SK-N-SH (cell line): ENCODE data around the gene GSE1. TPM values are rescaled to one million over a fixed set of nuclear protein-coding genes. Genes with fewer than 3 reads are reported as not detected.
A peak's percentile ranks its signal among the peaks of the same experiment; 100 is the strongest.

Experiments used
- CTCF ChIA-PET: fragments of 300-600, 350-600 bp; formaldehyde crosslinking; extraction: SDS; loops from one replicate; lab custom pipeline; 2021; lab: Yijun Ruan, JAX
- POLR2A ChIA-PET: fragments of 350-600 bp; sonication (Branson Sonifier 250); formaldehyde crosslinking; extraction: SDS; loops from one replicate; lab custom pipeline; 2020; ENCODE audit warnings: antibody characterized with exemption, inconsistent platforms; lab: Yijun Ruan, JAX
- DNase-seq: peaks from one replicate; pipeline ENCODE4 v3.0.0; 2012
- H2AFZ ChIP-seq: fragments of 200-600 bp; sonication (generic); 2 replicates; pipeline ENCODE4 v1.8.1; 2016; ENCODE audit warnings: antibody characterized with exemption, mild to moderate bottlenecking, low read depth
- H3F3A ChIP-seq: fragments of 200-600 bp; sonication (generic); replicated peaks from 2 replicates; pipeline ENCODE3; 2016; ENCODE audit warnings: antibody characterized with exemption, mild to moderate bottlenecking; ENCODE audit not compliant: insufficient read depth
- H3K27ac ChIP-seq, 2 experiments: fragments of 200-500 bp in 1 of 2; fragments of 200-600 bp in 1 of 2; sonication (Bioruptor generic) in 1 of 2; sonication (generic), shearing (Covaris generic) in 1 of 2; 2 replicates each; pipeline versions ENCODE4 v1.5.1 to v1.6.1; 2014 to 2016; ENCODE audit warnings: low read depth in 2 of 2, inconsistent platforms in 1 of 2, low read length in 1 of 2, mild to moderate bottlenecking in 1 of 2, mixed read lengths in 1 of 2
- H3K27me3 ChIP-seq: fragments of 200-600 bp; sonication (generic), shearing (Covaris generic); 2 replicates; pipeline ENCODE4 v1.6.1; 2016; ENCODE audit warnings: mixed run types; ENCODE audit not compliant: insufficient read depth
- H3K36me3 ChIP-seq, 2 experiments: fragments of 200-500 bp in 1 of 2; fragments of 200-600 bp in 1 of 2; sonication (Bioruptor generic) in 1 of 2; sonication (generic) in 1 of 2; replicated peaks in 1 of 2; 2 replicates each; pipeline versions ENCODE3 to v1.5.1; 2014 to 2016; ENCODE audit warnings: low read length in 1 of 2, mild to moderate bottlenecking in 1 of 2; ENCODE audit not compliant: insufficient read depth in 2 of 2, control insufficient read depth in 1 of 2
- H3K4me1 ChIP-seq, 2 experiments: fragments of 200-500 bp in 1 of 2; fragments of 200-600 bp in 1 of 2; sonication (Bioruptor generic) in 1 of 2; sonication (generic), shearing (Covaris generic) in 1 of 2; 2 replicates each; pipeline versions ENCODE4 v1.5.1 to v1.6.1; 2014 to 2016; ENCODE audit warnings: low read depth in 1 of 2, low read length in 1 of 2, mixed run types in 1 of 2; ENCODE audit not compliant: insufficient read depth in 2 of 2, control insufficient read depth in 1 of 2
- H3K4me2 ChIP-seq: fragments of 200-600 bp; sonication (generic), shearing (Covaris generic); 2 replicates; pipeline ENCODE4 v1.6.1; 2017; ENCODE audit warnings: mixed run types
- H3K4me3 ChIP-seq, 2 experiments: fragments of 200-500 bp in 1 of 2; fragments of 200-600 bp in 1 of 2; sonication (Bioruptor generic) in 1 of 2; sonication (generic), shearing (Covaris generic) in 1 of 2; 2 replicates each; pipeline versions ENCODE4 v1.5.1 to v1.8.1; 2014 to 2016; ENCODE audit warnings: low read depth in 2 of 2, inconsistent platforms in 1 of 2, low read length in 1 of 2, mild to moderate bottlenecking in 1 of 2, mixed read lengths in 1 of 2, moderate library complexity in 1 of 2
- H3K79me2 ChIP-seq: fragments of 200-600 bp; sonication (generic); 2 replicates; pipeline ENCODE4 v1.8.1; 2017; ENCODE audit warnings: mild to moderate bottlenecking; ENCODE audit not compliant: insufficient read depth
- H3K9ac ChIP-seq: fragments of 200-600 bp; sonication (generic); 2 replicates; pipeline ENCODE4 v1.6.1; 2017; ENCODE audit warnings: mixed run types
- H3K9me2 ChIP-seq: fragments of 200-600 bp; sonication (generic); 2 replicates; pipeline ENCODE4 v1.6.1; 2017; ENCODE audit warnings: mixed run types
- H3K9me3 ChIP-seq: fragments of 200-600 bp; sonication (generic); 2 replicates; pipeline ENCODE4 v1.6.1; 2017; ENCODE audit warnings: mixed run types, mild to moderate bottlenecking, moderate library complexity
- H4K20me1 ChIP-seq: fragments of 200-600 bp; sonication (generic); 2 replicates; pipeline ENCODE4 v1.6.1; 2017; ENCODE audit warnings: mild to moderate bottlenecking, mixed run types; ENCODE audit not compliant: insufficient read depth
- CHD2 ChIP-seq: fragments of 150-350 bp; IDR thresholded peaks from 2 replicates; pipeline ENCODE4 v1.6.1; 2018; ENCODE audit warnings: low read length; ENCODE audit not compliant: partially characterized antibody
- EP300 ChIP-seq, 2 experiments: IDR thresholded peaks; 2 replicates each; pipeline versions ENCODE4 v1.4.0 to v1.6.1; 2012; ENCODE audit warnings: borderline replicate concordance in 1 of 2, low read depth in 1 of 2, low read length in 1 of 2
- FOXM1 ChIP-seq: IDR thresholded peaks from 2 replicates; pipeline ENCODE4 v1.4.0; 2012; ENCODE audit warnings: low read depth, mild to moderate bottlenecking
- GATA2 ChIP-seq: sonication (generic); formaldehyde crosslinking; IDR thresholded peaks from 2 replicates; pipeline ENCODE4 v1.5.0; 2020; ENCODE audit warnings: mild to moderate bottlenecking, missing genetic modification reagents
- JUND ChIP-seq: IDR thresholded peaks from 2 replicates; pipeline ENCODE4 v1.4.0; 2012
- MXI1 ChIP-seq: IDR thresholded peaks from 2 replicates; pipeline ENCODE4 v1.6.1; 2012; ENCODE audit warnings: mild to moderate bottlenecking, low read depth, low read length, improper control_type of control experiment
- NFIC ChIP-seq: IDR thresholded peaks from 2 replicates; pipeline ENCODE4 v1.4.0; 2012; ENCODE audit warnings: borderline replicate concordance
- NRF1 ChIP-seq: IDR thresholded peaks from 2 replicates; pipeline ENCODE4 v1.6.1; 2012; ENCODE audit warnings: low read depth, mild to moderate bottlenecking, low read length
- POLR2AphosphoS5 ChIP-seq: IDR thresholded peaks from 2 replicates; pipeline ENCODE4 v1.6.1; 2012; ENCODE audit warnings: low read depth, low read length
- RAD21 ChIP-seq: IDR thresholded peaks from 2 replicates; pipeline ENCODE4 v1.6.1; 2012; ENCODE audit warnings: mild to moderate bottlenecking, low read length
- TAF1 ChIP-seq: IDR thresholded peaks from 2 replicates; pipeline ENCODE4 v1.6.1; 2012; ENCODE audit warnings: low read depth, mild to moderate bottlenecking, low read length, moderate library complexity, borderline replicate concordance
- TCF12 ChIP-seq: IDR thresholded peaks from 2 replicates; pipeline ENCODE4 v1.4.0; 2012
- TEAD4 ChIP-seq: IDR thresholded peaks from 2 replicates; pipeline ENCODE4 v1.4.0; 2012; ENCODE audit warnings: mild to moderate bottlenecking, borderline replicate concordance; ENCODE audit not compliant: insufficient read depth
- WGBS: methylation state at CpG from one replicate; pipeline ENCODE4 v1.1.6; 2017; ENCODE audit warnings: low lambda C conversion rate; 5-methylcytosine and 5-hydroxymethylcytosine counted together
- polyA plus RNA-seq, 3 experiments: library from polyadenylated mRNA; depleted of rRNA; stranded (reverse); fragments of >200 nt; gene quantifications; 2 replicates each; pipeline ENCODE4 v1.2.3, GENCODE V29; 2012
- TF ChIP-seq, protein P1 (sequence below): fragments of 150-350 bp; IDR thresholded peaks from 2 replicates; pipeline ENCODE4 v1.6.1; 2016; ENCODE audit warnings: mild to moderate bottlenecking, low read depth, low read length
- TF ChIP-seq, protein P2 (sequence below): IDR thresholded peaks from 2 replicates; pipeline ENCODE4 v1.4.0; 2012; ENCODE audit warnings: low read depth, borderline replicate concordance
- TF ChIP-seq, protein P3 (sequence below): fragments of 200-600 bp; sonication (generic); IDR thresholded peaks from 2 replicates; pipeline ENCODE4 v1.6.1; 2017; ENCODE audit warnings: antibody characterized with exemption, mild to moderate bottlenecking, moderate library complexity
- TF ChIP-seq, protein P4 (sequence below): IDR thresholded peaks from 2 replicates; pipeline ENCODE4; 2012
- TF ChIP-seq, protein P5 (sequence below): fragments of 150-350 bp; IDR thresholded peaks from 2 replicates; pipeline ENCODE4 v1.6.1; 2017; ENCODE audit warnings: antibody characterized with exemption, low read length, low read depth, borderline replicate concordance

The GSE1 gene
- polyA plus RNA-seq, 1 of the 3 experiments (the other 2 are of a cell fraction) = 26.5 TPM

DNA sequence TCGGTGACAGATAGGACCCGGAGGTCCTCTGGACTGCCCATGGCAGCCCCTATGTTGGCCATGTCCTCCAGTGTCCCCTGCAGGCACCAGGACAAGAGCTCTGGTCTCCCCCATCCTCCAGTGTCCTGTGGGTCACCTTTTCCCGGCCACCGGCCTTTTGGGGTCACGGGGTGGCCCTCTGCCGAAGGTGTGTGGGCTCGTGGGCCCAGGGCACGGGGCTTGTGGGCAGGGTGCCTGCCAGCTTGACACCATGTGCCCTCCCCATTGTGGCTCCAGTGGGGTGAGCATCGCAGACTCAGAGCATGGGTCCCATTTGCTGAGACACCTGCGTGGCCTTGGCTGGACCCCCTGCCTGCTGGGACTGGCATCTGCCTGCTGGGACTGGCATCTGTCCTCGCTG, 18.1 kb downstream of the GSE1 start:
- H3K4me3 ChIP-seq = no peak overlapping the region
- peaks cover 72% of the 10 kb centered on the region for H3K79me2 ChIP-seq
- H3K27ac ChIP-seq = peak overlapping the region in 1 of 2 experiments; percentile 58; a peak in 2 of 4 replicates
- no peak for DNase-seq
- H3K4me1 ChIP-seq = peaks cover under 1 to 82% of the 10 kb centered on the region in 2 experiments; a peak in 3 of 4 replicates
- no peaks in the 10 kb centered on the region for H3K9me2 ChIP-seq
- peaks cover 99% of the 10 kb centered on the region for H4K20me1 ChIP-seq
- no peaks in the 10 kb centered on the region for H3K9me3 ChIP-seq
- no peak overlapping the region for H2AFZ ChIP-seq
- no peak overlapping the region for H3K4me2 ChIP-seq
- POLR2A ChIA-PET = interaction anchor here (0.7 kb wide), 1 partner anchor 19 kb away, joined by 3 read pairs; no protein-coding TSS in a partner anchor
- CTCF ChIA-PET = interaction anchor here (0.9 to 10.3 kb wide), 2 partner anchors 16 to 378 kb away, joined by 3 to 106 read pairs; partner anchors contain the start of gene GSE1
- no peaks in the 10 kb centered on the region for H3F3A ChIP-seq
- H3K27me3 ChIP-seq = no peaks in the 10 kb centered on the region
- no peak overlapping the region for H3K9ac ChIP-seq
- peaks cover 0 to 25% of the 10 kb centered on the region in 2 experiments for H3K36me3 ChIP-seq
- WGBS = 100% methylated on average over 3 of the region's 11 CpGs
- TF ChIP-seq RAD21 (no peak), MXI1 (no peak), TEAD4 (no peak), EP300 (IDR thresholded peaks at IDR 0.05; ENCODE audit: borderline replicate concordance in 1 of 2, low read depth in 1 of 2, low read length in 1 of 2) (no peak), TCF12 (no peak), TAF1 (no peak), NRF1 (no peak), FOXM1 (no peak), CHD2 (no peak), JUND (no peak), GATA2 (no peak), NFIC (no peak), POLR2AphosphoS5 (no peak)
- TF ChIP-seq, protein P1, sequence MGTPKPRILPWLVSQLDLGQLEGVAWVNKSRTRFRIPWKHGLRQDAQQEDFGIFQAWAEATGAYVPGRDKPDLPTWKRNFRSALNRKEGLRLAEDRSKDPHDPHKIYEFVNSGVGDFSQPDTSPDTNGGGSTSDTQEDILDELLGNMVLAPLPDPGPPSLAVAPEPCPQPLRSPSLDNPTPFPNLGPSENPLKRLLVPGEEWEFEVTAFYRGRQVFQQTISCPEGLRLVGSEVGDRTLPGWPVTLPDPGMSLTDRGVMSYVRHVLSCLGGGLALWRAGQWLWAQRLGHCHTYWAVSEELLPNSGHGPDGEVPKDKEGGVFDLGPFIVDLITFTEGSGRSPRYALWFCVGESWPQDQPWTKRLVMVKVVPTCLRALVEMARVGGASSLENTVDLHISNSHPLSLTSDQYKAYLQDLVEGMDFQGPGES = no peak
- TF ChIP-seq, protein P2, sequence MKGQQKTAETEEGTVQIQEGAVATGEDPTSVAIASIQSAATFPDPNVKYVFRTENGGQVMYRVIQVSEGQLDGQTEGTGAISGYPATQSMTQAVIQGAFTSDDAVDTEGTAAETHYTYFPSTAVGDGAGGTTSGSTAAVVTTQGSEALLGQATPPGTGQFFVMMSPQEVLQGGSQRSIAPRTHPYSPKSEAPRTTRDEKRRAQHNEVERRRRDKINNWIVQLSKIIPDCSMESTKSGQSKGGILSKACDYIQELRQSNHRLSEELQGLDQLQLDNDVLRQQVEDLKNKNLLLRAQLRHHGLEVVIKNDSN = no peak
- TF ChIP-seq, protein P3, sequence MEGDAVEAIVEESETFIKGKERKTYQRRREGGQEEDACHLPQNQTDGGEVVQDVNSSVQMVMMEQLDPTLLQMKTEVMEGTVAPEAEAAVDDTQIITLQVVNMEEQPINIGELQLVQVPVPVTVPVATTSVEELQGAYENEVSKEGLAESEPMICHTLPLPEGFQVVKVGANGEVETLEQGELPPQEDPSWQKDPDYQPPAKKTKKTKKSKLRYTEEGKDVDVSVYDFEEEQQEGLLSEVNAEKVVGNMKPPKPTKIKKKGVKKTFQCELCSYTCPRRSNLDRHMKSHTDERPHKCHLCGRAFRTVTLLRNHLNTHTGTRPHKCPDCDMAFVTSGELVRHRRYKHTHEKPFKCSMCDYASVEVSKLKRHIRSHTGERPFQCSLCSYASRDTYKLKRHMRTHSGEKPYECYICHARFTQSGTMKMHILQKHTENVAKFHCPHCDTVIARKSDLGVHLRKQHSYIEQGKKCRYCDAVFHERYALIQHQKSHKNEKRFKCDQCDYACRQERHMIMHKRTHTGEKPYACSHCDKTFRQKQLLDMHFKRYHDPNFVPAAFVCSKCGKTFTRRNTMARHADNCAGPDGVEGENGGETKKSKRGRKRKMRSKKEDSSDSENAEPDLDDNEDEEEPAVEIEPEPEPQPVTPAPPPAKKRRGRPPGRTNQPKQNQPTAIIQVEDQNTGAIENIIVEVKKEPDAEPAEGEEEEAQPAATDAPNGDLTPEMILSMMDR = no peak
- TF ChIP-seq, protein P4, sequence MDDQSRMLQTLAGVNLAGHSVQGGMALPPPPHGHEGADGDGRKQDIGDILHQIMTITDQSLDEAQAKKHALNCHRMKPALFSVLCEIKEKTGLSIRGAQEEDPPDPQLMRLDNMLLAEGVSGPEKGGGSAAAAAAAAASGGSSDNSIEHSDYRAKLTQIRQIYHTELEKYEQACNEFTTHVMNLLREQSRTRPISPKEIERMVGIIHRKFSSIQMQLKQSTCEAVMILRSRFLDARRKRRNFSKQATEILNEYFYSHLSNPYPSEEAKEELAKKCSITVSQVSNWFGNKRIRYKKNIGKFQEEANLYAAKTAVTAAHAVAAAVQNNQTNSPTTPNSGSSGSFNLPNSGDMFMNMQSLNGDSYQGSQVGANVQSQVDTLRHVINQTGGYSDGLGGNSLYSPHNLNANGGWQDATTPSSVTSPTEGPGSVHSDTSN = no peak
- TF ChIP-seq, protein P5, sequence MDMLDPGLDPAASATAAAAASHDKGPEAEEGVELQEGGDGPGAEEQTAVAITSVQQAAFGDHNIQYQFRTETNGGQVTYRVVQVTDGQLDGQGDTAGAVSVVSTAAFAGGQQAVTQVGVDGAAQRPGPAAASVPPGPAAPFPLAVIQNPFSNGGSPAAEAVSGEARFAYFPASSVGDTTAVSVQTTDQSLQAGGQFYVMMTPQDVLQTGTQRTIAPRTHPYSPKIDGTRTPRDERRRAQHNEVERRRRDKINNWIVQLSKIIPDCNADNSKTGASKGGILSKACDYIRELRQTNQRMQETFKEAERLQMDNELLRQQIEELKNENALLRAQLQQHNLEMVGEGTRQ = no peak
